Erythroblast (primary cell): ENCODE data around the gene SFXN5.
A peak's percentile ranks its signal among the peaks of the same experiment; 100 is the strongest.

Source experiments
- DNase-seq, 2 experiments: peaks; one replicate each; lab custom pipeline; 2025; lab: John Stamatoyannopoulos, UW
- GATA1 ChIP-seq: IDR thresholded peaks from 2 replicates; pipeline ENCODE4 v1.6.1; 2011; ENCODE audit warnings: low read depth, mild to moderate bottlenecking, control low read depth, low read length, moderate library complexity
- POLR2A ChIP-seq: IDR thresholded peaks from 2 replicates; pipeline ENCODE4 v1.6.1; 2011; ENCODE audit warnings: mild to moderate bottlenecking, low read length

Gene SFXN5

DNA sequence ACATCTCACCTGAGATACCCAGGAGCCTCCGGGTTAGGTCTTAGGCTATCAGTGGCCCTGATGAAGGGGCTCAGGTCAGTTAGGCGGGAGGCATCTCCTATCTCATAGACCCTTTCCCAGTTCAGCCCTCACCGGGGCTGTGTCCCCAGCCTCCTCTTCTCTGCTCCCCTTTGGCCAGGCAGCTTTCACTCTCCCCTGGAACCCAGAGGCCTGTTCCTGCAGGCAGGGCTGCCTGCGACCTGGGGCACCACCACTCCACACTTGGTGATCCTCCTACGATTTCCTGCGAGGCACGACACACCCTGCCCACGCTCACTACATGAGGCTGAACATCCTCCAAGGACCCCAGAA lies 51.2 kb downstream of the SFXN5 start:
- DNase-seq = no peak
- TF ChIP-seq GATA1 = no peak
- TF ChIP-seq POLR2A = no peak

DNA sequence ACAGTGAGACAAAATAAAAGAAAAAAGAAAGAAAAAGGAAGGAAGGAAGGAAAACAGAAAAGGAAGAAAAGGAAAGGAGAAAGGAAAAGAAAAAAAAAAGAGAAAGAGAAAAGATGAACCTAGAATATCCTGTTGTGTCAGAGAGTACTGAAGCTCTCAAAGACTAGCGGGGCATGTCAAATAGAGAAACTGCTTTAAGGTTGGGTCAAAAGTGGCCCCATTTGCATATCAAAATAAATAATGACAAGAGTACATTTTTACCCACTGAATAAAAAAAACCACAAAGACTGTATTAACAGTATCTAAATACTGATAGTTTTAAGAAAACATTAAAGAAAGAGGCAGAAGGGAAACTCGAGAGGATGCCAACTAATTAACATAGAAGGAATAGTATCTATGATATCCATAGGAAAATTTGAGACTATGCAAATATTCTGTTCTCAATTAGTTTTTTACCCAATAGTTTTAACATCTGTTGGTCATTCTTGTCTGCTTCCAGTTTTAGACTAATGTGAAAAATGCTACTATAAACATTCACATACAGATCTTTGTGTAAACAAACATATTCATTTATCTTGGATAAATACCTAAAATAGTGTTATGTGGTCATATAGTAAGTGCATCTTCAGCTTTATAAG lies 53.2 kb downstream of the SFXN5 start:
- no peak for DNase-seq
- TF ChIP-seq GATA1 = no peak
- no peak for TF ChIP-seq POLR2A

DNA sequence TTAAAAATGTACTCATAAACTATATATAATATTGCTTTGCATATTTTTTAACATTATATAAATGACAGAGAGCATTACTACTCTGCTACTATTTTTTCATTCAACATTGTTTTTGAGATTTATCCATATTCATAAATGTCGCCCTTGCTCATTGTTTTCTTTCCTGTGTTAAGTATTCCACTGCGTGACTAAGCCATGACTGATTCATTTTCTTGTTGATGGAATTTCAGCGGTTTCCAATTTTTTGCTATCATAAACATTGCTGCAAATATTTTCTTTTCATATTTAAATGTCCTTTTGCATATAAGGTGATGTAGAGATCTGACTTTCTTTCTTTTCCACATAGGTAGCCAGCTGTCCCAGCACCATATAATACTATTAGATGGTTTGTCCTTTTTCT lies 57.6 kb downstream of the SFXN5 start:
- TF ChIP-seq POLR2A = no peak
- no peak for TF ChIP-seq GATA1
- DNase-seq = no peak

DNA sequence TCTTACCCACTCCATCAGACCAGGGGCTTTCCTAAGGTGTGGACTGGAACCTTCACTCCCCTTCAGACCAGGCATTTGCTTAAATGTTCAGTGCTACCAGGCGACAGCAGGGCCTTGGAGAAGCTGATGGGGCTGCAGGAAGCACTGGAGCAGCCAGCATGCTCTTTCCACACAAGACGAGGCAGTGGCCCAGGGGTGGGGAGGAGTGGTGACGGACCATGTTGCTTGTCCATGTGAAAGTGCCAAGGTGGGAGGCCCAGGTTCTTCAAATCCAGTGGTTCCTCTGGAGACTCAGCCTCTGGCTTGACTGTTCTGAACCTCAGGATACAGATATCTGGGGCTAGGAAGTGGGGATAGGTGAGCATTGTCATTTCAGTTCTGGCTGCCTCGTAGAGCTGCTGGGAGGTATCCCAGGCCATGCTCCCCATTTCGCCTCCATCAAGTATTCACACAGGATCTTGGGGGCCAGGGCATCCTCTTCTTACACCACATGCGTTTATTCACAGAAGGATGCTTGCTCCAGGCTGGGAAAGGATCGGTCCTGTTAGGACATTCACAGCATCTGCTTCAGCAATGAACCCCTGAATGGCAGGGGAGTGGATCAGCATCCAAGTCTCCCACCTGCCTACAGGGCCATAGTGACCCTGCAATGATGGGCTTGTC lies 62.2 kb downstream of the SFXN5 start:
- TF ChIP-seq GATA1 = no peak
- no peak for TF ChIP-seq POLR2A
- DNase-seq = no peak

DNA sequence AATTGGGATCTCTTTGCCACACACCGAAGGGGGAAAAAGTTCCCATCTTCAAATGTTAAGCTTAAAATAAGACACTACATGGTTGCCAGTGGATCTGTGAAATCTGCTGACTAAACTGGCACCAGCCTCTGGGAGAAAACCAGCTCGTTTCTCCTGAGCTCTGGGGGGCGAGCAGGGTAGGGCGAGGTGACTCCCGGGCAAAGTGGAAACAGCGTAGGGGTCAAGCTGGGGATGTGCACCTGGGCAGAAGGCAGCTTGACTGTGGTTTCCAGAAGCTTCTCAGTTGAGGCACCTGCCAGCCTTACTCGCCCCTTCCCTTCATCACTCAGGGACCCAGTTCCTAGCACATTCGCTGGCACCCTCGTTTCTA lies 62.8 kb downstream of the SFXN5 start:
- no peak for DNase-seq
- no peak for TF ChIP-seq GATA1
- TF ChIP-seq POLR2A = no peak

DNA sequence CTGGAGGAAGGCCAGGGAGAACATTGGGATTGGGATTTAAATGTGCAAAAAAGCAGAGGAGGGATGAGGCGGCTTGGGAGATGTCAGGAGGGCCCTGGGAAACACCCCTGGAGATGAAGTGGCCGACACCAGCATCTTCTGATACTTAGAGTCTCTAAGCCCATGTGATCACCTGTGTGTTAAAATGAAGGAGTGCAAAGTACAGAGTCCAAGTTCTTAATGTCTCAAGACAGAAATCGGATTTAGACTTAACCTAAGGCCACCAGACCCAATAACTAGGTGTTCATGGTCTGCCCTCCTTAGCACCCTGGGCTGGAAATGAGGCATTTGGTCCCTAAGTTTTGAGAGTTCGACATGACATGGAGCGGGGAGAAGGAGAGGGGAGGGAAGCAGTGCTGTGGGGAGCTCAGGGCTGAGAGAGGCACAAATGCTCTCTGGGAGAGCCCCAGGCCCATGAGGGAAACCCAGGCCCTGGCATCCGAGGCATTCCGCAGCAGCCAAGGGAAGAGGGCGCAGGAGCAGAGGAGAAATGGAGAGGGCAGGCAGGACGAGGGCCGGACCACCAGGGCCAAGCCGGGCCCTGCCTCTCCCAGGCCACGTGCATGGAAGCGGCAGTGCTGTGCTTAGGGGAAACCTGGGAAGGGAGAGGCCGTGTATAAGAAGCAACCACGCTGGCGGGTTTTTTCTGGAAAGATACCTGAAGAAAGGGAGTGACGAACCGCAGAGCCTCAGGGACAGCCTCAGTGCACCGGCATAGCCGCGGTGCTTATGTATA lies 63.3 kb downstream of the SFXN5 start:
- DNase-seq = no peak
- no peak for TF ChIP-seq POLR2A

DNA sequence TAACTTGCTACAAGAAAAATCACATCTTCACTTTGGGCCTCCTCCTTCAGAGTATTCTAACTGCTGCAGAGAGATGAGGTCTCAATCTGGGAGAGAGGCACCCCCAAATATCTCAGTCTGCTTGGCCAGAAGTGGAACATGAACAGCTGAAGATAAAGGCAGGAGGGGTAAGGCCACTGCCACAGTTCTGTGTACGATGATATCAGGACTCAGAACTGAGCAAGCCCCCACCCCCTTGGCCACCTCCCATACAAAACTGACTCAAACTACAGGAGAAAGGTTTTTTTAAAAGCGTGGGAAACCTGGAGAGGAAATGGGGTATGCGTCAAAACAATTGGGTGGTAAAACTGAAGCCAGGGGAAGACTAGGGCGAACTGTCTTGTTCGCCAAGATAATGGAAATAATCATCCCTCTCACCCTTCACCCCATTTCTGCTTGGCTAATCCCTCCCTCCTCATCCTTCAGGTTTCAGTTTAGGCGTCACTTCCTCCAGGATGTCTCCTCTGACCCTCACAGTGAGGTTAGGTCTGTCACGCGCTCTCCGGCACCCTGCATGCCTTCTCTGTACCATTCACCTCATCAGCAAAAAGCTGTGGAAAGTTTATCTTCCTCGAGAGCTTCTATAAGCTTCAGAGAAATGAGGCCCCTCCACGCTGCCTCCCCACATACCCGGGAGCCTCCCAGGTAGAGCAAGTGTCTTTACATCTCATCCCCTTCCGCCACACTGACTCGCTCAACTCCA lies 64.4 kb downstream of the SFXN5 start:
- TF ChIP-seq GATA1 (no peak), POLR2A (no peak)
- DNase-seq = peak in 1 of 2 experiments; percentile 56

DNA sequence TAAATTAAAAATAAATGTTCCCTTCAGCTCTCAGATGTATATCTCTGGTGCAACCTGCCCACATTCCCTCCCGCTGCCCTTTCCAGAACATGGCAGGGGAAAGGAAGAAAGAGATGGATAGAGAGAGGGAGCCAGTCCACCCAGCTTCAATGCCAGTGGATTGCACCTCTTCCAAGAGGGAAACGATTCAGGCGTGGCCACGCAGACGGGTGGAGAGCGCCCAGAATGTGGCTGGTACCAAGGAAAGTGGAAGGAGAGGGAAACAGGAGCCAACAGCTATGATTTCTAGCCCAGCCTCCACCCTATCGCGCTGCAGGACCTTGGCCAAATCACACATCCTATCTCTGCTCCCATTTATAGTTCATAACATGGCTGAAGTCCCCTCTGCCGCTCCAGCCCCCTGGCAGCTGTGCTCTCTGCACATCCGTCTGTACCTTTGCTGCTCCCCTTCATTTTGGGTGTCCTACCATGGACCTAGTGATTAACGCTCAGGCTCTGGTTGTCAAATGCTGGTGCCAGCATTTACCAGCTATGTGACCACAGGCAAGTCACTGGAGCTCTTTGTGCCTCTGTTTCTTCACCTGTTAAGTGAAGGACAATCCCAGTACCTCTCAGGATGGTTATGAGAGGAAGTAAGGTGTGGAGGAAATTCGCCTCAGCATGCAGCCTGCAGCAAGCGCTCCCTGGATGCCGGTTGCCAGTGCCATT lies 66.5 kb downstream of the SFXN5 start:
- DNase-seq = no peak
- TF ChIP-seq GATA1 (no peak), POLR2A (no peak)

DNA sequence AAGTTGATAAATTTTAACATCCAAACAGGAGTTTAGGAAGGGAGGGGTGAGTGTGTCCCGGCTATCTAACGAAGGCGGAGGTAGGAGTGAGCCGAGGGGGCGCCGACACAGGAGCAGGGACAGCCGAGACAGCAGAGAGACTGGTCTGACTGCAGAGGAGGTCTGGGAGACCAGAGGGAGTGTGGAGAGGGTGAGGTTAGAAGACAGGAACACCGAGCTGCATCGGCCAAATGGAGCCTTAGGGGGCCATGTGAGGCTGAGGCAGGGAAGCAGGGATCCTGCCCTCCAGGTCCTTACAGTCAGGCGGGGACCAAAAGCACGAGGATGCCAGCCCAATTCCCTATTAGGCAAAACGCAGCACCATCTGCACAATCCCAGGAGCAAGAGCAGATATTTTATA lies 67.0 kb downstream of the SFXN5 start:
- DNase-seq = no peak
- TF ChIP-seq POLR2A = no peak
- no peak for TF ChIP-seq GATA1

DNA sequence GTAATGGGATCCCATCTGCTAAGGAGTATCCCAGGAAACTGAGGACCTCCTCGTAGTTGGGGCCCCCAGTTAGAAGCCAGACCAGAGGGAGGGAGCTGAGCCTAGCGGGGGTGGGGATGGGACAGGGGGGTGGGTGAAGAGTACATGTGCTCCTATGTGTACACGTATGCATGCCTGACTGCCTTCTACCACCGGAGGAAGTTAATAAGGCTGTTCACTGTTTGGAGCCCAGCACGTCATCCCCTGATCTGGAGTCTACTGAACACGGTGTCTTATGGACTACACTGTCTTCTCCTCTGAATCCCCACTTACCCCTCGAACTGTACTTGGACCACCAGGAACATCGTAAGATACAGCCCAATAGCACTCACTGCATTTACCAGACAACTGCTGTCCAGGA lies 68.5 kb downstream of the SFXN5 start:
- TF ChIP-seq POLR2A (no peak), GATA1 (no peak)
- no peak for DNase-seq

DNA sequence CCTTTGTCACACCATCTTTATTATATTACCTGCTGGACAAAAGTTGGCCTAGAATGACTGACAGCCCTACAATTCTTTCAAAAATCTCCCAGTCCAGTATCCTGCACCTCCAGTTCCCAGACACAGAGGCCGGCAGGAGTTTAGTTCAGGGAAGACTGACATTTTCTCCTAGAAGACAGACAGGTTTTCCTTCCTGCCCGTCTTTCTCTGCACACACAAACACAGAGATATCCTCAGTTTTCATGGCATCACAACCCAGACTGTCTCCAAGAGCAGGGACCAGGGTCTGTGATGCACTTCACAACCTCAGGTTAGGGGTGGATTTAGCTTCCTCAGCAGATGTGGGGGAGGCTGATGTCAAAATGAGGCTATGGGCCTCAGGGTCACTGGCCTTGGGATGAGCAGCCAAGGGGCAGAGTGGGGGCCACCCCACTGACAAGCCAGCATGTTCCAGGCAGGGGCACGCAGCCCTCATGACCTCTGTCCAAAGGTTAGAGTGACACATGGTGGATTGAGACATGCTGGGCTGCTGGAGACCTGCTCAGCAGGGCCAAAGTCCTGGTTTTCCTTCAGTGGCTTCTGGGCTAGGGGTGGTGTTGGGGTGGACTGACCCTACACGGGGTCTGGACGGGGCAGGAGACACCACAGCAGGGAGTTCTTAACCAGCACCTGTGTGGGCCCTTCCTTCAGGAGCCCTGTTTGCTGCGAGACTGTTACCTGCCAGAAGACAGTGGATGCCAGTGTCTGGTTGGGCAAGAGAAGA lies 70.5 kb downstream of the SFXN5 start:
- no peak for TF ChIP-seq GATA1
- no peak for TF ChIP-seq POLR2A
- no peak for DNase-seq

DNA sequence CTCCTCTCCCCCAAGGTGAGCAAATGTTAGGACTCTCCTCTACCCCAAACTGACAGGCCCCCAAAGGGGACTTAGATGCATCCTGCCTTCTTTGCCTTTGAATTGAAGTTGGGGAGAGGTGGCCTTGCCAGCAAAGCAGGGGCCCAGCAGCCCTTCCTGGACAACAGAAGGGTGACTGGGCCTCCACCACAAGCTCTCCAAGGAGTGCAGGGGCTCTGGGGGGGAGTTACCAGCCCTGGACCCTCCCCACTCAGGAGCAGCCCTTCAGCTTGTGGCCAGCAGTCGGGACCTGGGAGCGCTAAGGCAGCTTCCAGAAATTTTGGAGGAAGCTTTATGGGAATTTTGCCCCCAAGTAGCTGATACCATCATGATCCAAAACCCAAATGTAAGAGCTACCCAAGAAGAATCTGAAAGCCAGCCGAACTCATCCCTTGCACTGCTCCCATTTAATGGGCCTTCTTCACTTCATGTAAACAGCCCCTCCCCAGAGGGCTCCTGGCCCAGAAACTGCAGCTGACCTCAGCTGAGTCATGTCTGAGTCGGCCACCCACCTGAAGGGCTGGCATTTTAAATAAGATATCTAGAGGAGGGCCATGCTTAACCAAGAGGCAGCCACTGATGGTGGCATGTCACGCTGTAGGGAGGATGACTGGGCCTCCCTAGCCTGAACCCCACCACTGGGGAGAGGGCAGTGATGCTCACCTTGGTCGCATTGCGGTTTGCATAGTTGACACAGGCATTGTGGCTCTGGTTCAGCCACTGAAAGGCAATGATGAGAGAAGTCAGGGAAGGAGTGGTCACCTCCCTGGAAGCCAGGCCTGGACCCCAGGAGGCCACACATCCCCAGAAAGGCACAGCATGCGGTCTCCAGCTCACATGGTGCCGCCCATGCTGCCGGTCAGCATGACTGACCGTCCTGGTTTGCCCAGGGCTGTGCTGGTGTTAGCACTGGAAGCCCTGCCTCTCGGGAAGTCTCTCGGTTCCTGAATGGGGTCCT lies 71.5 kb downstream of the SFXN5 start:
- peak; percentile 26 to 51 for DNase-seq
- TF ChIP-seq POLR2A (no peak), GATA1 (no peak)
